Measurements from ENCODE around the gene FABP1.

FABP1 gene

GRCh38 chr2:88081924-88082608 is 45.8 kb downstream of the FABP1 start:
- DNase-seq (ENCODE audit: low read depth in 2 of 2), result no peak

- no peak for DNase-seq (ENCODE audit: low read depth in 2 of 2)
These were observed 47.3 kb downstream of the FABP1 start for GRCh38 chr2:88080545-88080944.

GRCh38 chr2:88078643-88079172 is 49.2 kb downstream of the FABP1 start:
- no peak for DNase-seq (ENCODE audit: low read depth in 2 of 2)

- no peak for DNase-seq (ENCODE audit: low read depth in 2 of 2)
These were observed 50.8 kb downstream of the FABP1 start for GRCh38 chr2:88077080-88077479.

GRCh38 chr2:88074854-88075292 is 53.0 kb downstream of the FABP1 start:
- DNase-seq (ENCODE audit: low read depth in 2 of 2), result no peak

- no peak for DNase-seq (ENCODE audit: low read depth in 2 of 2)
These were observed 53.7 kb downstream of the FABP1 start for GRCh38 chr2:88074150-88074549.
